KG1 (cell line): ENCODE data around the gene DMAC2.
"Not testable (repeated sequence)": the region's sequence is repeated elsewhere in the genome, so short reads cannot be mapped to it uniquely, and the experiment has no call there.

Source experiments
- DNase-seq: peaks from one replicate; lab custom pipeline; 2025; lab: John Stamatoyannopoulos, UW

DMAC2 gene

DNA sequence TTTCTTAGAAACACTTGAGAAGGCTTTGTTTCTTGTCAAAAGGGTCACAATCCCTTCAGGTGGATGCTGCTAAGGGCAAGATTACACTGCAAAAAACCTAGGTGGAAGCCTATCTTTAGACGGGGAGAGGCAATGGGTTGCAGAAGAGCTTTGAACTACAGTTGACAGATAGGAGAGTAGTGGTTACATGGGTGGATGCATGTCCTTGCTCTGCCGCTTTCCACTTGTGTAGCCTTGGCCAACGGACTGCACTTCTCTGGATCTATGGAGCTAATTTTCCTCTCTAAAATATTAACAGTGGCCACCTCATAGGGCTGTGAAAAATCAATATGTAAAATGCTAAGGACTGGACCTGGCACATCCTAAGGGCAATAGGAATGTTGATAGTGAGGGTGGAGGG lies 41.1 kb downstream of the DMAC2 start:
- DNase-seq, result no peak

GRCh38 chr19:41398050-41398418 lies 41.7 kb downstream of the DMAC2 start:
- DNase-seq, result no peak

DNA sequence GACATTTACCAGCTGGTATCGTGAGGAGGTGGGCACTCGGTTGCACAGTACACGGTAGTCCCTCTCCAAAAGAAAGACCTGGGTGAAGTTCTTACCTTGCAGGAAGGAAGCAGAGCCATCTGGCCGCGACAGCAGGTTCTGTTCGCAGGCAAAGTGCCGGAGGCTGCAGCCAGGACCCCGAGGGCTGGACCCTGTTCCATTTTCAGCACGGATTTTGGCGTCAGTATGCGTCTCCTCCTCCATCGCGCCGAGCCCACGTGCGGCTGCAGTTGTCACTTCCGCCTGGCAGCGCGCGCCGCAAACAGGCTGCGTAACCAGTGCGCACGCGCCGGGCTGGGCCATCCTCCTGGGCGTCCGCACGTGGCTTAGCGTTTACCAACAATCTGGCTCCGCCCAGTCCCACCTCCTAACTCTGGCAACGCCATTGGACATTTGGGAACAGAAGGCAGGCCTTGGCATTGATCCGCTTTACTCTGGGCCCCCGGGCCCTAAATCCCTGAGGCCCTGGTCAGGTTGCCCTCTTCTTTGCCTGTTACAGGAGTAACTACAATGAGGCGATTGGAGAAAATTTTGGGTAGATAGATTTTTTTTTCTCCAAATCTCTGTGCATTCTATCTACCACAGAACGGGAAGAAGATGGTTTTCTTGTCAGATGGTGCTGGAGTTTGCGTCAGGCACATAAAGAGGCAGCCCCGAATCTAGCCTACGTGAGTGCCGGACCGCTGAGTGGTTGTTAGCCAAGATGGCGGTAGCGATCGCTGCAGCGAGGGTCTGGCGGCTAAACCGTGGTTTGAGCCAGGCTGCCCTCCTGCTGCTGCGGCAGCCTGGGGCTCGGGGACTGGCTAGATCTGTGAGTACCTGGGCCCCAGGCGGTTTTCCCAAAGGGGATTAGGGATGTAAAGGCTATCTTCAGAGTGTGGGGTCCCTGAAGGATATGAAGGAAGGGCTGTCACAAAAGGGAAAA lies 42.3 kb downstream of the DMAC2 start, which contains the start of the genes BCKDHA and EXOSC5:
Gene BCKDHA, plus strand, starts transcription at position 733 of the 964 bp plus-strand sequence. Its CDS starts 10 bp downstream, at position 743.
Gene EXOSC5, minus strand, starts transcription at position 274 of the 964 bp plus-strand sequence. Its CDS starts 31 bp downstream, at position 243.
- DNase-seq, result peak; percentile 94

- DNase-seq, result no peak
Measured at GRCh38 chr19:41395355-41395754, 44.4 kb downstream of the DMAC2 start.

- no peak for DNase-seq
Measured at GRCh38 chr19:41392775-41393174, 46.9 kb downstream of the DMAC2 start.

- no peak for DNase-seq
Measured at GRCh38 chr19:41391618-41392017, 48.1 kb downstream of the DMAC2 start.

- DNase-seq, result no peak
Measured at GRCh38 chr19:41386442-41386841, 53.3 kb downstream of the DMAC2 start.

GRCh38 chr19:41384351-41384750 lies 55.4 kb downstream of the DMAC2 start:
- DNase-seq, result no peak

- not testable (repeated sequence) for DNase-seq
Measured at GRCh38 chr19:41381536-41381935, 58.2 kb downstream of the DMAC2 start.
